AG09309 (cell line): Measurements from ENCODE around the gene SOWAHC.
"Not testable (repeated sequence)": the region's sequence is repeated elsewhere in the genome, so short reads cannot be mapped to it uniquely, and the experiment has no call there.

Experiments
- DNase-seq: peaks from one replicate; pipeline ENCODE4 v3.0.0-alpha.2; 2010; ENCODE audit warnings: low read depth
- H3K4me3 ChIP-seq: 2 replicates; pipeline ENCODE4 v1.5.1; 2011; ENCODE audit warnings: mild to moderate bottlenecking, low read depth, low read length, moderate library complexity; ENCODE audit not compliant: control insufficient read depth
- TF ChIP-seq, protein P1 (sequence below): IDR thresholded peaks from 2 replicates; pipeline ENCODE4 v1.5.1; 2011; ENCODE audit warnings: mild to moderate bottlenecking, low read depth, low read length, inconsistent platforms; ENCODE audit not compliant: insufficient read depth, control insufficient read depth; ENCODE audit errors: missing control alignments

SOWAHC gene

DNA sequence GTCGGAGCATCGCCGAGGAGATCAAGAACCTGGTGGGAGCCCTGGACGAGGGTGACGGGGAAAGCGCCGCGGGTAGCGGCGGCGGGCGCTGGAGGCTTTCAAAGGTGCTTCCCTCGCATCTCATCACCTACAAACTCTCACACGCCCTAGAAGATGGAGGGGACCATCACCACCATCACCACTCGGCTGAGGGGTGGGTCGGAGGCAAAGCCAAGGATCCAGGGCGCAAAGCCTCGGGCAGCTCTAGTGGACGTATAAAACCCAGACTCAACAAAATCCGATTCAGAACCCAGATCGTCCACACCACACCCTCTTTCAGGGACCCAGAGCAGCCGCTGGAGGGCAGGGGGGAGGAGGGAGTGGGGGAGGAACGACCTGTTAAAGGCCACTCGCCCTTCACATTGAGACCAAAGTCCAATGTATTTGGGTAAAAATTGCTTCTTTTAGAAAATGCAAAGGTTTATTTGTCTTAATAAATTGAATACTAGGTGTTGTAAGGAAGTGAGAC lies 1.5 kb downstream of the SOWAHC start:
- peak overlapping the region; percentile 61 for H3K4me3 ChIP-seq
- TF ChIP-seq, protein P1, sequence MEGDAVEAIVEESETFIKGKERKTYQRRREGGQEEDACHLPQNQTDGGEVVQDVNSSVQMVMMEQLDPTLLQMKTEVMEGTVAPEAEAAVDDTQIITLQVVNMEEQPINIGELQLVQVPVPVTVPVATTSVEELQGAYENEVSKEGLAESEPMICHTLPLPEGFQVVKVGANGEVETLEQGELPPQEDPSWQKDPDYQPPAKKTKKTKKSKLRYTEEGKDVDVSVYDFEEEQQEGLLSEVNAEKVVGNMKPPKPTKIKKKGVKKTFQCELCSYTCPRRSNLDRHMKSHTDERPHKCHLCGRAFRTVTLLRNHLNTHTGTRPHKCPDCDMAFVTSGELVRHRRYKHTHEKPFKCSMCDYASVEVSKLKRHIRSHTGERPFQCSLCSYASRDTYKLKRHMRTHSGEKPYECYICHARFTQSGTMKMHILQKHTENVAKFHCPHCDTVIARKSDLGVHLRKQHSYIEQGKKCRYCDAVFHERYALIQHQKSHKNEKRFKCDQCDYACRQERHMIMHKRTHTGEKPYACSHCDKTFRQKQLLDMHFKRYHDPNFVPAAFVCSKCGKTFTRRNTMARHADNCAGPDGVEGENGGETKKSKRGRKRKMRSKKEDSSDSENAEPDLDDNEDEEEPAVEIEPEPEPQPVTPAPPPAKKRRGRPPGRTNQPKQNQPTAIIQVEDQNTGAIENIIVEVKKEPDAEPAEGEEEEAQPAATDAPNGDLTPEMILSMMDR, result no peak
- no peak for DNase-seq

DNA sequence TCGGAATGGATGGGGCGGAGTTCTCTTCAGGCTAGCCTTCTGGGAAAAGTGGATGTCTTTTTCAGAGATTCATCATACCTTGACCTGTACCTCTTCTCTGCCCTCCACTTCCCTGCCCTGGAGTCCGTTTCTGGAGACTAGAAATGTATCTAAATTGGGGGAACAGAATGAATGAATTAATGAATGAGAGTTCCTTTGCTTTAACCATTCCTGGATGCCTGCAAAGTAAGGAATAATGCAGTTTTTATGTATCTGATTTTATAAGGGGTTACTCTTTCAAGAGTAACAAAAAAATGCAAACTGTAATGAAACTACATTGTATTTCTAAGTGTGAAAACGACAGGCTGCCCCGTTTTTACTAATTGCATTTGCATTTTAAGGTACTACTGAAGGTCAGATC lies 2.0 kb downstream of the SOWAHC start:
- no peak for DNase-seq
- TF ChIP-seq, protein P1, result no peak
- no peak overlapping the region for H3K4me3 ChIP-seq

DNA sequence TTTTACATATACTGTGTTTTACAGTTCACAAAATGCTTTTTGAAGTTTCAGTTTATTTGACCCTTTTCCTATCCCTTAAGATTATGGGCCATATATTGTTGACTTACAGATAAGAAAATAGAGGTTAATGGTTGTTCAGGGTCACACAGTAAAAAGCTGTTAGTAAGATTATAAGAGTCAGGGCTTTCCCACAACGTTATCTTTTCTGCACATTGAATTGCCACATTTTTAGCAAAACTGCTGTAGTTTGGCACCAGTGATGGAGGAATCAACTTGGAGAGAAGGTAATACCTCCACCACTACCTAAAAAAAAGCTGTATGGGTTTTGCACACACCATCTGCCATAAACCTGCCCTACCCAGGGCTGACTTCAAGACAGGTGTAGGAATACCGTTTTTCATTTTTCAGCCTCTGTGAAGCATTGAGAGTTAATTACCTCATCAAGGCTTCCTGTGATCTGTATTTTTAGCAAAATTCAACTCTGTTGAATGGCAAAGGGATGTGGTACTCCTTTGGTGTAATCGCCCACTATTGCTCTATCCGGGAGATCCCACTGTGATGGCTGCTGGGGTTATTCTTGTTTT lies 5.0 kb downstream of the SOWAHC start:
- DNase-seq, result no peak
- TF ChIP-seq, protein P1, result no peak

DNA sequence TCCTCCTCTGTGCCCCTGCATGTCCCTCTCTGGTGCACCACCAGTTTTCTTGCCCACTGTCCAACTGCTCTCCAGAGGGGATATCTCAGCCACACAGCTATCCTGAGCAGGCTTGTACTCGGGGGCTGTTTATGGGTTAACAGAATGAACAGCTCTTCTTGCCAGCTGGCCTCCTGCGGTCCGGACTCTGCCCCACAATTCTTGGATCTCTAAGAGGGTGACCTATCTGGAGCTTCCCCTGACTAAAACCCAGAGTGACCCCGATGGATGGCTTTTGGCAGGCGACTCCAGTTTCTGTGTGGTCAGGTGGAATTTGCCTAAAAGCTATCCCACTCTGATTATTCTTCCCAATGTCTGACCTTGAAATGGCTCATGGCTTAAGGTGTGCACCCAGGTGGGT lies 9.1 kb downstream of the SOWAHC start:
- DNase-seq, result no peak
- H3K4me3 ChIP-seq, result no peak overlapping the region
- TF ChIP-seq, protein P1, result no peak

More for the DNA sequence above, 5.0 kb downstream of the SOWAHC start:
- no peak overlapping the region for H3K4me3 ChIP-seq

DNA sequence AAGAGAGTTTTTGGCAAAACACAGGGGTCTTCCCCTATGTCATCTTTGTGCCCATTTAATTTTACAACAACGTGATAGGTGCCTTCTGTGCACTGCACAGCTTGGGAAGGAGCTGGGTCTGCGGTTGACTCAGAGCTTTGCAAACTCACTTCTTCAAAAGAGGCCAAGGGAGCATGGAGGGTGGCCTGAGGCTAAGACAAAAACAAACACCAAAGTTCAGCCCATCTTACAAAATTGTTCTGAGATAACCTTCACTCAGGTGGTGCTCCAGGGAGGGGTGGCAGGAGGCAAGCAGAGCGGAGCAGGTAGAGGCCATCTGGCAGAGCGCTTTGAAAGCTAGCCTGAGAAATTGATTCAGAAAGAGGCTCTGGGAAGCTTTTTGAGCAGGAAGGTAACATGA lies 9.8 kb downstream of the SOWAHC start:
- no peak overlapping the region for H3K4me3 ChIP-seq
- TF ChIP-seq, protein P1, result no peak
- DNase-seq, result no peak

DNA sequence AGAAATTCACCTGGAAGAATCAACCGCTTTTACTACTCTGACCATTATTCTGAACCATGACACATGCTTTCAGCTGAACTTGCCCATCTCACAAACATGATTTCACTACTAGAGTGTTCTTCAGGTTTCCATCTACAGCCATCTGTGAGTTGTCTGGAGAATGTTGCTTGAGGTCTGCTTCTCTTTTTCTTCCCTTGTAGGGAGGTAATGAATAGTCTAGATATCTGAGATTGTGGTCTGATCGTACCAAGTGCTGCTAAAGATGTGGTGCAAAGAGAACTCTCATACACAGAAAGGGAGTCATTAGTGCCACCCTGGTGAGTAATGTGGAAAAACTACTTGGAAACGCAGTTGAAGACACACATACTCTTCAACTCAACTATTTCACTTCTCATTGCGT lies 10.2 kb downstream of the SOWAHC start:
- no peak for DNase-seq
- H3K4me3 ChIP-seq, result no peak overlapping the region
- TF ChIP-seq, protein P1, result no peak

DNA sequence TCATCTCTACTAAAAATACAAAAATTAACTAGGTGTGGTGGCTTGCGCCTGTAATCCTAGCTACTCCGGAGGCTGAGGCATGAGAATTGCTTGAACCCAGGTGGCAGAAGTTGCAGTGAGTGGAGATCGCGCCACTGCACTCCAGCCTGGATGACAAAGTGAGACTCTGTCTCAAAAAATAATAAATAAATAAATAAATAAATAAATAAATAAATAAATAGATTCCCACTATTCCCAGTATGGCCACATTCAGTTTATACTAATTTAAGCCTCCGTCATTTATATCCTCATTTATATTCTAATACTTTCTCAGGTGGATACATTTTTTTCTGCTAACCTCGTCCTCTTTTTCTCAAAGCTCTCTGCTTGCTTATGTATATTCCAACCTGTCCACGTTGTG lies 14.2 kb downstream of the SOWAHC start:
- not testable (repeated sequence) for H3K4me3 ChIP-seq, DNase-seq
